Transverse colon (tissue), 4 donors: ENCODE results near the gene TMEM123.

Experiments used
- CTCF ChIP-seq, 5 experiments: fragments of 200-600 bp in 3 of 5; fragments of 450-650 bp in 2 of 5; sonication (generic) in 3 of 5; IDR thresholded peaks; 1 replicate in 2 of 5; 2 replicates in 3 of 5; pipeline ENCODE4 v1.5.1; 2016 to 2017; ENCODE audit warnings: antibody characterized with exemption in 5 of 5, inconsistent platforms in 3 of 5, mild to moderate bottlenecking in 2 of 5, moderate library complexity in 1 of 5
- POLR2A ChIP-seq: fragments of 450-650 bp; IDR thresholded peaks from one replicate; pipeline ENCODE4 v1.6.1; 2016; ENCODE audit warnings: antibody characterized with exemption, mild to moderate bottlenecking, moderate library complexity
- POLR2AphosphoS5 ChIP-seq, 3 donors: sonication (generic); formaldehyde crosslinking; IDR thresholded peaks; one replicate each; pipeline ENCODE4 v1.6.1; 2016; ENCODE audit warnings: antibody characterized with exemption in 3 of 3

- TF ChIP-seq CTCF (IDR thresholded peaks at IDR 0.05) (no peak), POLR2A (no peak), POLR2AphosphoS5 (IDR thresholded peaks at IDR 0.05) (no peak)
These were observed 16.9 kb downstream of the TMEM123 start for GRCh38 chr11:102435688-102436087.
